GM19351 (cell line): ENCODE data around the gene PTAR1.
A peak's percentile ranks its signal among the peaks of the same experiment; 100 is the strongest.

Source experiments
- ATAC-seq: cut with Tn5 transposase; IDR thresholded peaks from one replicate; pipeline ENCODE4 v1.9.1; 2021; ENCODE audit warnings: mild to moderate bottlenecking, moderate library complexity; ENCODE audit not compliant: unreplicated experiment

PTAR1 gene

GRCh38 chr9:69674716-69675438, 84.9 kb downstream of the PTAR1 start:
- no peak for ATAC-seq

- no peak for ATAC-seq
These were observed 85.6 kb downstream of the PTAR1 start for GRCh38 chr9:69674112-69674685.

GRCh38 chr9:69673311-69673640, 86.5 kb downstream of the PTAR1 start:
- no peak for ATAC-seq

GRCh38 chr9:69672596-69673310, 87.1 kb downstream of the PTAR1 start:
- ATAC-seq, result peak; percentile 92

GRCh38 chr9:69671879-69672595, 87.8 kb downstream of the PTAR1 start, which contains the start of gene APBA1:
APBA1 (minus strand) TSS chr9:69672371.
- ATAC-seq, result peak; percentile 54

- ATAC-seq, result no peak
These were observed 88.4 kb downstream of the PTAR1 start for GRCh38 chr9:69671311-69671878.

- no peak for ATAC-seq
These were observed 92.5 kb downstream of the PTAR1 start for GRCh38 chr9:69667306-69667705.

- ATAC-seq, result no peak
These were observed 99.5 kb downstream of the PTAR1 start for GRCh38 chr9:69660304-69660703.
